Mammary epithelial cell (primary cell): Measurements from ENCODE around the gene PTPRS.

Experiments used
- CTCF ChIP-seq, 2 donors: IDR thresholded peaks in 1 of 2; conservative IDR thresholded peaks in 1 of 2; 2 replicates each; pipeline ENCODE4 v1.5.1; 2011 to 2012; ENCODE audit warnings: inconsistent platforms in 2 of 2, low read length in 2 of 2, mild to moderate bottlenecking in 2 of 2, control low read depth in 1 of 2, low read depth in 1 of 2; ENCODE audit not compliant: insufficient read depth in 1 of 2; ENCODE audit errors: extremely low read depth in 1 of 2
- EZH2 ChIP-seq: IDR thresholded peaks from 2 replicates; pipeline ENCODE4 v1.6.1; 2012; ENCODE audit warnings: low read length, inconsistent platforms, borderline replicate concordance

GRCh38 chr19:5294403-5295160 lies 46.0 kb downstream of the PTPRS start:
- TF ChIP-seq CTCF (conservative IDR thresholded peaks at IDR 0.05 in 1 of 2, IDR thresholded peaks at IDR 0.05 in 1 of 2; ENCODE audit: extremely low read depth in 1 of 2, insufficient read depth in 1 of 2, low read depth in 1 of 2, low read length in 2 of 2) (no peak), EZH2 (no peak)
